ENCODE measurements around the gene BBS4.

The BBS4 gene

GRCh38 chr15:72725446-72725845, 39.4 kb downstream of the BBS4 start:
- TF ChIP-seq, protein P1, sequence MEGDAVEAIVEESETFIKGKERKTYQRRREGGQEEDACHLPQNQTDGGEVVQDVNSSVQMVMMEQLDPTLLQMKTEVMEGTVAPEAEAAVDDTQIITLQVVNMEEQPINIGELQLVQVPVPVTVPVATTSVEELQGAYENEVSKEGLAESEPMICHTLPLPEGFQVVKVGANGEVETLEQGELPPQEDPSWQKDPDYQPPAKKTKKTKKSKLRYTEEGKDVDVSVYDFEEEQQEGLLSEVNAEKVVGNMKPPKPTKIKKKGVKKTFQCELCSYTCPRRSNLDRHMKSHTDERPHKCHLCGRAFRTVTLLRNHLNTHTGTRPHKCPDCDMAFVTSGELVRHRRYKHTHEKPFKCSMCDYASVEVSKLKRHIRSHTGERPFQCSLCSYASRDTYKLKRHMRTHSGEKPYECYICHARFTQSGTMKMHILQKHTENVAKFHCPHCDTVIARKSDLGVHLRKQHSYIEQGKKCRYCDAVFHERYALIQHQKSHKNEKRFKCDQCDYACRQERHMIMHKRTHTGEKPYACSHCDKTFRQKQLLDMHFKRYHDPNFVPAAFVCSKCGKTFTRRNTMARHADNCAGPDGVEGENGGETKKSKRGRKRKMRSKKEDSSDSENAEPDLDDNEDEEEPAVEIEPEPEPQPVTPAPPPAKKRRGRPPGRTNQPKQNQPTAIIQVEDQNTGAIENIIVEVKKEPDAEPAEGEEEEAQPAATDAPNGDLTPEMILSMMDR (IDR thresholded peaks at IDR 0.05): no peak

DNA sequence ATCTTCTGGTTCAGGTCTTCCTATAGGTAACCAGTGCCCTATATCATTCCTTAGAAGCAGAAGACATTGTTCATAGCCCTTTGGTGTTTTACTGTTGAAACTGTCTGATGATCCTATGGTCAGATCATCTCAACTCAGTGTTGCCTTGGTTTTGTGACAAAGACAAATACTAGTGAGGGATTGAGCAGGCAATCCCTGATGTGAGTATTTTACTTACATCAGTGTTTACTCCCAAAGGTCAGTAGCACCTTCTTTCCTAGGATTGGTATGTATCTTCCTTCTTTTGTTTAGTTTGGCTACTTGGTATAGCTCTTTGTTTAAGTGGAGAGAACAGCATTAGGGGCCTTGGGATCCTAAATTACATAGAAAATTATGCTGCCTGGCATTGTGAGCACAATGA, 41.1 kb downstream of the BBS4 start:
- TF ChIP-seq, protein P1 (IDR thresholded peaks at IDR 0.05): no peak

DNA sequence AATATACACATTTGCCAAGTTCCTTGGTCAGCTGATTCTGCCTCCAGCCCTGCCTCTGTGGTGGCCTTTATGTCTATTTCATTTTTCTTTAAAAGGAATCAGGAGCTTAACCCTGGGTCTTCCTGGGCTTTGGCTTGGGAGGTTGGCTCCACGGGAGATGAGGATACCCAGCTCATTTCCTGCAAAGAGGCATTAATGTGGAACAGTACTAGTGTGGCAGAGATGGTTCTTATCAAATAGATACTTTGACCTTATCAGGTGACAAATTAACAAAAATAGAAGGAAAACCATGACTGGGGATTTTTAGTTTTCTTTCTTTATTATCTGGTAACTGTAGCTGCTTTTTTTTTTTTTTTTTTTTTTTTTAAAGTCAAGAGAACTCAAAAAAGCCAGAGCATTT, 42.8 kb downstream of the BBS4 start:
- TF ChIP-seq, protein P1 (IDR thresholded peaks at IDR 0.05): no peak

- TF ChIP-seq, protein P1 (IDR thresholded peaks at IDR 0.05): no peak
Measured at GRCh38 chr15:72732086-72732485, 46.1 kb downstream of the BBS4 start.

DNA sequence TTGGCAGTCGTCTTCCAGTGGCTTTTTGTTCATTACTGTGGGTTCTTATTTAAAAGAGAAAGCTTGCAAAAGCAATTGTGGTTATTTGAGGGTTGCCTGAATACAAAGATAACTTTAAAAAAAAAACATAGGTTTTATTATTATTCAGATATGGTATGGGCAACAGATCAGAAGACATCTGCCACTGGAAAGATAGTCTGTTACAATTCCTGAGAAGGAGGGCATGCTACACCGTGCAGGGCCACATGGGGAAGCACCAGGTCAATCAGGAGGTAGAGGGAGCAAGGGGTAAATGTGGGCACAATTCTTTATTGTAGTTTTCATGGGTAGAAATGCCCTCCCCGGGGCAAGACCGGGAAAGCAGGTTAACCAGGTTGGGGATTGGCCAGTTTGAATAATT, 46.5 kb downstream of the BBS4 start:
- TF ChIP-seq, protein P1 (IDR thresholded peaks at IDR 0.05): no peak

GRCh38 chr15:72733941-72734738, 48.1 kb downstream of the BBS4 start:
- TF ChIP-seq, protein P1 (IDR thresholded peaks at IDR 0.05): no peak

GRCh38 chr15:72735111-72735510, 49.1 kb downstream of the BBS4 start:
- TF ChIP-seq, protein P1 (IDR thresholded peaks at IDR 0.05): no peak
